ENCODE results near the gene ARNT2. TPM values are rescaled to one million over a fixed set of nuclear protein-coding genes. Genes with fewer than 3 reads are reported as not detected.

The ARNT2 gene
- total and polyA plus RNA-seq, 10 of the 15 experiments (the other 5 are each of a cell fraction or from before 2014, with no cell fraction given) = 0.07 to 0.49 (median 0.09) TPM; not detected in 6

DNA sequence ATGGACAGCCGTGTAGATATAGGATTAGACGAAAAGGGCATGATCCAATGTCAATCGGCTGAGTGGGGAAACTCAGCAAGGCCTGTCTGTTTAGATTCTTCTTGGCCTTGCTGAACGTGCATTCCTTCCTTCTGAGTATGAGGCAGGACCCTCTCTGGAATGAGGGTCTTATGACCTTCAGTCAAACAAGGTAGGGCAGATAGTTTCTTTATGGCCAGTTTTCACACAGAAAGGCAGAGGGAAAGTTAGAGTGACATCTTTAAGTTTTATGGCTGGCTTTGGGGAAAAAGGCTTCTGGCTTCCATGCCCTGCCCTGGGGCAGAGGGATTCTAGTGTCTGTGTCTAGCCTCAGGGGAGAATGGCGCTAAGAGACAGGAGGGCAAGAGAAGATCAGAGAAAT, 29.7 kb downstream of the ARNT2 start:
- H3K9me3 ChIP-seq (replicated peaks; ENCODE audit: control insufficient read depth, insufficient read depth, low read length) = no peaks in the 10 kb centered on the region
- WGBS (ENCODE audit: insufficient coverage, insufficient replicate concordance, low lambda C conversion rate, missing lambda C conversion rate) = 40% methylated on average over 5 of the region's 5 CpGs
- H3K27ac ChIP-seq (ENCODE audit: control insufficient read depth, insufficient read depth) = no peak overlapping the region
- TF ChIP-seq SMARCA5 (IDR thresholded peaks at IDR 0.05) (no peak), RBBP5 (conservative IDR thresholded peaks at IDR 0.05) (no peak), EED (IDR thresholded peaks at IDR 0.05; ENCODE audit: low read depth) (no peak), GATAD2B (conservative IDR thresholded peaks at IDR 0.05; ENCODE audit: low read depth) (no peak), SMC3 (IDR thresholded peaks at IDR 0.05; ENCODE audit: borderline replicate concordance, low read length) (no peak), STAT3 (IDR thresholded peaks at IDR 0.05; ENCODE audit: low read depth, low read length) (no peak)
- RAD21 ChIA-PET (ENCODE audit: unreplicated experiment) = no interaction called here
- no peaks in the 10 kb centered on the region; a peak in 2 of 4 replicates for H3K27me3 ChIP-seq (replicated peaks in 1 of 2; ENCODE audit: control insufficient read depth in 2 of 2, insufficient read depth in 2 of 2, low read length in 1 of 2)
- no peaks in the 10 kb centered on the region for H4K20me1 ChIP-seq (ENCODE audit: control insufficient read depth, insufficient read depth)
- H2AFZ ChIP-seq (ENCODE audit: control insufficient read depth, low read depth, low read length) = no peak overlapping the region
- FAIRE-seq (no peak), ATAC-seq (no peak), DNase-seq (ENCODE audit: low read depth, low spot score) (no peak)
- POLR2A ChIA-PET = interaction anchor here (0.6 kb wide), 1 partner anchor 8 kb away, joined by 3 read pairs; no protein-coding TSS in a partner anchor
- H3K4me1 ChIP-seq (ENCODE audit: control insufficient read depth, insufficient read depth, low read length) = no peaks in the 10 kb centered on the region
- H3K36me3 ChIP-seq (ENCODE audit: control insufficient read depth in 2 of 2, insufficient read depth in 2 of 2, low read length in 1 of 2) = no peaks in the 10 kb centered on the region
- in situ Hi-C loops (cut with MboI) = no loop called here
- H3K9ac ChIP-seq (ENCODE audit: control insufficient read depth, insufficient read depth, low read length) = no peak overlapping the region
- H3K4me3 ChIP-seq = no peak overlapping the region
- CTCF ChIA-PET = no interaction called here
- H3K4me2 ChIP-seq (ENCODE audit: control insufficient read depth, insufficient read depth) = no peak overlapping the region
- BruUV-seq (replicated peaks) = no TSS peak
- SMC1A ChIA-PET (ENCODE audit: uncharacterized antibody, unreplicated experiment) = no interaction called here
- intact Hi-C loops (cut with micrococcal nuclease; ENCODE audit: unreplicated experiment) = no loop called here
- no peaks in the 10 kb centered on the region for H3K79me2 ChIP-seq (ENCODE audit: control insufficient read depth, insufficient read depth, low read length)

DNA sequence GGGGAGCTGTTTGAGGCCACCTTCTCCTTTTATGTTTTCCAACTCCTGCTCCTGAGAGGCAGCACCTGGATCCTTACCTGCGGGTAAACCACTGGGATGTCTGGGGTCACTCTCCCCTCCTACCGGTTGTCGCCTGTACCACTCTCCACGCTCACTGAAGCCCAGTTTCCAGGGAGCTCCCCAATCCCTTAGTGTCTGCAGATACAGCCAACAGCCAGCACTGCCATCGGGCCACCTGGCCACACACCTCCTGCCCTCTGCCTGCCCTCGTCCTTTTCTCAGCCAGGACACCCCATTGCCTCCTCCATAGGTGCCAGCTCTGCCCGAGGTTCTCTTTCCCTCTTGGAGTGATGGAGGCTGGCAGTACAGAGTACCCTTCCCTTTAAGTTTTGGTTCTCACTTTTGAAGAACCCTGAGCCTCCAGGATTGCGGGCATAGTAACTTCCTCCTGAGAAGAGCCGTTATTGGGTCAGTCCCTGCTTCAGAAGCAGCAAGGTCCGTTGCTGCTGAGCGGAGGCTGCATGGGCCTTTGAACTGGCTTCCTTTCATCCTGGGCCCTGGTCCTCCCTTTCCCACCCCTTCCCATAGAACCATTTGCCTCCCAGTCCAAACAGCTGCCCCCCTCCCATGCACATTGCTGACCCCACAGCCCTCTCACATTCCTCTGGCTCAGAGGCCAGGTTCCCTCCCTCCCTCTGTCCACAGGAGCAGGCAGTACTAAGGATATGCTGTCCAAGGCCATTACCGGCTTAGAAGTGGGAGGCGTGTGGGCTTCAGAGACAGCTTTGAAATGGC, 30.9 kb downstream of the ARNT2 start:
- ATAC-seq (no peak), FAIRE-seq (no peak), DNase-seq (ENCODE audit: low read depth, low spot score) (no peak)
- Histone ChIP-seq H3K4me2 (ENCODE audit: control insufficient read depth, insufficient read depth) (no peak overlapping the region), H3K4me3 (no peak overlapping the region), H3K27me3 (replicated peaks in 1 of 2; ENCODE audit: control insufficient read depth in 2 of 2, insufficient read depth in 2 of 2, low read length in 1 of 2) (no peaks in the 10 kb centered on the region; a peak in 1 of 4 replicates), H3K27ac (ENCODE audit: control insufficient read depth, insufficient read depth) (no peak overlapping the region), H3K9me3 (replicated peaks; ENCODE audit: control insufficient read depth, insufficient read depth, low read length) (no peaks in the 10 kb centered on the region), H4K20me1 (ENCODE audit: control insufficient read depth, insufficient read depth) (no peaks in the 10 kb centered on the region), H3K4me1 (ENCODE audit: control insufficient read depth, insufficient read depth, low read length) (no peaks in the 10 kb centered on the region), H3K79me2 (ENCODE audit: control insufficient read depth, insufficient read depth, low read length) (no peaks in the 10 kb centered on the region), H3K36me3 (ENCODE audit: control insufficient read depth in 2 of 2, insufficient read depth in 2 of 2, low read length in 1 of 2) (no peaks in the 10 kb centered on the region), H2AFZ (ENCODE audit: control insufficient read depth, low read depth, low read length) (no peak overlapping the region), H3K9ac (ENCODE audit: control insufficient read depth, insufficient read depth, low read length) (no peak overlapping the region)
- WGBS (ENCODE audit: insufficient coverage, insufficient replicate concordance, low lambda C conversion rate, missing lambda C conversion rate) = 27% methylated on average over 13 of the region's 13 CpGs
- ChIA-PET POLR2A (no interaction called here), RAD21 (ENCODE audit: unreplicated experiment) (no interaction called here), CTCF (no interaction called here), SMC1A (ENCODE audit: uncharacterized antibody, unreplicated experiment) (no interaction called here)
- BruUV-seq (replicated peaks) = no TSS peak
- in situ Hi-C loops (cut with MboI) = no loop called here
- intact Hi-C loops (cut with micrococcal nuclease; ENCODE audit: unreplicated experiment) = no loop called here
- TF ChIP-seq, protein P1, sequence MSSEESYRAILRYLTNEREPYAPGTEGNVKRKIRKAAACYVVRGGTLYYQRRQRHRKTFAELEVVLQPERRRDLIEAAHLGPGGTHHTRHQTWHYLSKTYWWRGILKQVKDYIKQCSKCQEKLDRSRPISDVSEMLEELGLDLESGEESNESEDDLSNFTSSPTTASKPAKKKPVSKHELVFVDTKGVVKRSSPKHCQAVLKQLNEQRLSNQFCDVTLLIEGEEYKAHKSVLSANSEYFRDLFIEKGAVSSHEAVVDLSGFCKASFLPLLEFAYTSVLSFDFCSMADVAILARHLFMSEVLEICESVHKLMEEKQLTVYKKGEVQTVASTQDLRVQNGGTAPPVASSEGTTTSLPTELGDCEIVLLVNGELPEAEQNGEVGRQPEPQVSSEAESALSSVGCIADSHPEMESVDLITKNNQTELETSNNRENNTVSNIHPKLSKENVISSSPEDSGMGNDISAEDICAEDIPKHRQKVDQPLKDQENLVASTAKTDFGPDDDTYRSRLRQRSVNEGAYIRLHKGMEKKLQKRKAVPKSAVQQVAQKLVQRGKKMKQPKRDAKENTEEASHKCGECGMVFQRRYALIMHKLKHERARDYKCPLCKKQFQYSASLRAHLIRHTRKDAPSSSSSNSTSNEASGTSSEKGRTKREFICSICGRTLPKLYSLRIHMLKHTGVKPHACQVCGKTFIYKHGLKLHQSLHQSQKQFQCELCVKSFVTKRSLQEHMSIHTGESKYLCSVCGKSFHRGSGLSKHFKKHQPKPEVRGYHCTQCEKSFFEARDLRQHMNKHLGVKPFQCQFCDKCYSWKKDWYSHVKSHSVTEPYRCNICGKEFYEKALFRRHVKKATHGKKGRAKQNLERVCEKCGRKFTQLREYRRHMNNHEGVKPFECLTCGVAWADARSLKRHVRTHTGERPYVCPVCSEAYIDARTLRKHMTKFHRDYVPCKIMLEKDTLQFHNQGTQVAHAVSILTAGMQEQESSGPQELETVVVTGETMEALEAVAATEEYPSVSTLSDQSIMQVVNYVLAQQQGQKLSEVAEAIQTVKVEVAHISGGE (CRISPR knock-in tag; IDR thresholded peaks at IDR 0.05) = no peak
- TF ChIP-seq POLR2AphosphoS2 (IDR thresholded peaks at IDR 0.05; ENCODE audit: low read depth, low read length) = no peak
- TF ChIP-seq, protein P2, sequence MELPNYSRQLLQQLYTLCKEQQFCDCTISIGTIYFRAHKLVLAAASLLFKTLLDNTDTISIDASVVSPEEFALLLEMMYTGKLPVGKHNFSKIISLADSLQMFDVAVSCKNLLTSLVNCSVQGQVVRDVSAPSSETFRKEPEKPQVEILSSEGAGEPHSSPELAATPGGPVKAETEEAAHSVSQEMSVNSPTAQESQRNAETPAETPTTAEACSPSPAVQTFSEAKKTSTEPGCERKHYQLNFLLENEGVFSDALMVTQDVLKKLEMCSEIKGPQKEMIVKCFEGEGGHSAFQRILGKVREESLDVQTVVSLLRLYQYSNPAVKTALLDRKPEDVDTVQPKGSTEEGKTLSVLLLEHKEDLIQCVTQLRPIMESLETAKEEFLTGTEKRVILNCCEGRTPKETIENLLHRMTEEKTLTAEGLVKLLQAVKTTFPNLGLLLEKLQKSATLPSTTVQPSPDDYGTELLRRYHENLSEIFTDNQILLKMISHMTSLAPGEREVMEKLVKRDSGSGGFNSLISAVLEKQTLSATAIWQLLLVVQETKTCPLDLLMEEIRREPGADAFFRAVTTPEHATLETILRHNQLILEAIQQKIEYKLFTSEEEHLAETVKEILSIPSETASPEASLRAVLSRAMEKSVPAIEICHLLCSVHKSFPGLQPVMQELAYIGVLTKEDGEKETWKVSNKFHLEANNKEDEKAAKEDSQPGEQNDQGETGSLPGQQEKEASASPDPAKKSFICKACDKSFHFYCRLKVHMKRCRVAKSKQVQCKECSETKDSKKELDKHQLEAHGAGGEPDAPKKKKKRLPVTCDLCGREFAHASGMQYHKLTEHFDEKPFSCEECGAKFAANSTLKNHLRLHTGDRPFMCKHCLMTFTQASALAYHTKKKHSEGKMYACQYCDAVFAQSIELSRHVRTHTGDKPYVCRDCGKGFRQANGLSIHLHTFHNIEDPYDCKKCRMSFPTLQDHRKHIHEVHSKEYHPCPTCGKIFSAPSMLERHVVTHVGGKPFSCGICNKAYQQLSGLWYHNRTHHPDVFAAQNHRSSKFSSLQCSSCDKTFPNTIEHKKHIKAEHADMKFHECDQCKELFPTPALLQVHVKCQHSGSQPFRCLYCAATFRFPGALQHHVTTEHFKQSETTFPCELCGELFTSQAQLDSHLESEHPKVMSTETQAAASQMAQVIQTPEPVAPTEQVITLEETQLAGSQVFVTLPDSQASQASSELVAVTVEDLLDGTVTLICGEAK (IDR thresholded peaks at IDR 0.05; ENCODE audit: borderline replicate concordance) = no peak

Measured in GM12878 (cell line).